GM19395 (cell line): ENCODE data around the gene OGFOD2.
"Not testable (repeated sequence)": the region's sequence is repeated elsewhere in the genome, so short reads cannot be mapped to it uniquely, and the experiment has no call there.

Experiments
- ATAC-seq: cut with Tn5 transposase; IDR thresholded peaks from one replicate; pipeline ENCODE4 v1.9.1; 2021; ENCODE audit warnings: mild to moderate bottlenecking, moderate library complexity; ENCODE audit not compliant: unreplicated experiment

OGFOD2 gene

GRCh38 chr12:122974892-122975789 is at the start of gene OGFOD2:
Gene OGFOD2 (plus strand): TSS chr12:122975244. CDS start chr12:122975252, 8 bp downstream.
- peak; percentile 75 for ATAC-seq

- ATAC-seq = no peak
These were observed 47.2 kb upstream of the OGFOD2 start for GRCh38 chr12:122927756-122928403.

DNA sequence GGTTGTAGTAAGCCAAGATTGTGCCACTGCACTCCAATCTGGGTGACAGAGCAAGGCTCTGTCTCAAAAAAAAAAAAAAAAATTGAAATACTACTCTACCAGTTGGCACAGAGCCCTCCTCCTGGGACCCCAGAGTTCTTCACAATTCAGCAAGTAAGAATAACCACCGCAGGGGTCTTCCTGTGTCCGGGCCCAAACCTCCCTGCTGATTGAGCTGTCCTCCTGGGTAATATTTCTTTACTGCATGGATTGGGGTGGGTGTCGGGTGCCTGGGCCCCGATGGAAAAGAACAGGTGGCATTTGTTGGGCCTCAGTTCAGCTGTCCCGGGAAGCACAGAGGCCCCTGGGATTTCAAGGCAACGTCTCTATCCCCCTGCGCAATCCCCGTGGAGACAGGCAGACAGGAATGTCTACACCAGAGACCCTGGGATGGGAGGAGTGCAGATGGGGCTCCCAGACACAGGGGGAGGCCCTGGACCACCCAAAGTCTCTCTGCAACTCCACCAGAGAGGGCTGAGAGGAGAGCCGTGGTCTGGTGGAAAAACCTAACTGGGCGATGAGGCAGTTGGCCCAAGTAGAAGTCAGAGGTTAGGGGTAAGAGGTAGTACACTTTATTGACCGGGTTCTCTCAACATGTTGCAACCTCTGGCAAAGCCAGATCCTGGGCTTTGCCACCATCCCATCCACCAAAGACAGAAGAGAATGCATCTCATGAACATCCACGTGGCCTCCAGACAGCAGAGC is 46.5 kb upstream of the OGFOD2 start:
- no peak for ATAC-seq

DNA sequence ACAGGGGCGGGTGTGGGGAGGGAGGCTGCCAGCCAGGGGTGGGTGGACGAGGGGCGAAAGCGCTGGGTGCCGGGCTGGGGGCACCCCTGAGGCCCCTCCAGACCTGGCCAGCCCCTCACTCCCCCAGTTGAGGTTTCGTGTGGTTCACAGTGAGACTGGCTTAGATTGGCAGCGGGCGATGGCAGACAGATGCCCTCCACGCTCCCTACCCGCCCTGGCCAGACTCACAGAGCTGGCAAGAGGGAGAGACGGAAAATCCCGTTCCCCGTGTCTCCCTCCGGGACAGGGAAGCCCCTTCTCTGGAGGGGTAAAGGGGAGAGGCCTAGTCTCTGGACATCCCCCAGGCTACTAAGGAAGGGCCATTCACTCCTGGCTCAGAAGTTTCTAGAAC is 45.9 kb upstream of the OGFOD2 start:
- no peak for ATAC-seq

DNA sequence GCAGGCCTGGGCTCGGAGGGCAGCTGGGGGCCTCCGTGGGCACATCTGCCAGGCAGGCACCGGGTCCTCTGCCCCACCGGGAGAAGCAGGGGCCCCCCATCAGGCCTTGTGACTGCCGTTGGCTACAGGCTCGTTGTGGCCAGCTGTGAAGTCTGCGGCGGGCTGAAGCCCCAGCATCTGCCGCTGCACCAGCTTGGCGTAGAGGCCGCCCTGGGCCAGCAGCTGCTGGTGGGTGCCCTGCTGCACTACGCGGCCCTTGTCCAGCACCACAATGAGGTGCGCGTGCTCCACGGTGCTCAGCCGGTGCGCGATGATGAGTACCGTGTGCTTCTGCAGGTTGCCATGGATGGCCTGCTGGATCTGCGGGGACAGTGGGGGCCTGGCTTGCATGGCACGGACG is 45.2 kb upstream of the OGFOD2 start:
- no peak for ATAC-seq

DNA sequence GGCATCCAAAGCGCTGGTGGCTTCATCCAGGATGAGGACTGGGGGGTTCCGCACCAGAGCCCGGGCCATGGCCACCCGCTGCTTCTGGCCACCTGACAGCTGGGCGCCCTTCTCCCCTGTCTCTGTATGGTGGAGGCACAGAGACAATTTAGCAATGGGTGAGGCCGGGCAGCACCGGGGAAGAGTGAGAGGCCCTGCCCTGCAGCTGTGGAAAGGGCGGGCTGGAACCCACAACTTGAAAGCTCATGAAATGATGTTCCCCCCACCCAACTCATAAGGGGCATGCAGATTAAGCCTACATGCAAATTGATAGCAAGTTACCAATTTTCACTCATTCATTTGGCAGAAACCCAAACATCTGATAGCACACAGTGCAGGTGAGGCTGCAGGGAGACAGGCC is 42.8 kb upstream of the OGFOD2 start:
- no peak for ATAC-seq

GRCh38 chr12:122934722-122935121 is 40.3 kb upstream of the OGFOD2 start:
- no peak for ATAC-seq

DNA sequence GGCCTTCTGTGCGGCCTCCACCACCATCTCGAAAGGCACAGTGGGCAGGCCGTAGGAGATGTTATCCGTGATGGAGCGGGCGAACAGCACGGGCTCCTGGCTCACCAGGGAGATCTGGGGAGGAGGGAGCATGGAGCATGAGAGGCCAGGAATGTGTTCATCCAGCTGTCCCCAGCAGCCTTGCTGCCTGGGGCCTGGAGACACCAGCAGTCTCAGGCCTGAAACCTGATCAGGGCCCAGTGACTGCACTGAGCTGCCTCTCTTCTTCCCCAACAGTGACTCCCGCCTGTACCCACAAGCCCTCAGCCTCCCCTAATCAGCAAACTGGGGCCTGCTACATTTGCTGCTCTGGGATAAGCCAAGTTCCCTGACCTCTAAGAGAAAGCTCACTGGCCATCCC is 39.7 kb upstream of the OGFOD2 start:
- ATAC-seq = no peak

- ATAC-seq = no peak
These were observed 37.4 kb upstream of the OGFOD2 start for GRCh38 chr12:122937622-122938091.

- no peak for ATAC-seq
These were observed 35.9 kb upstream of the OGFOD2 start for GRCh38 chr12:122939125-122939524.

DNA sequence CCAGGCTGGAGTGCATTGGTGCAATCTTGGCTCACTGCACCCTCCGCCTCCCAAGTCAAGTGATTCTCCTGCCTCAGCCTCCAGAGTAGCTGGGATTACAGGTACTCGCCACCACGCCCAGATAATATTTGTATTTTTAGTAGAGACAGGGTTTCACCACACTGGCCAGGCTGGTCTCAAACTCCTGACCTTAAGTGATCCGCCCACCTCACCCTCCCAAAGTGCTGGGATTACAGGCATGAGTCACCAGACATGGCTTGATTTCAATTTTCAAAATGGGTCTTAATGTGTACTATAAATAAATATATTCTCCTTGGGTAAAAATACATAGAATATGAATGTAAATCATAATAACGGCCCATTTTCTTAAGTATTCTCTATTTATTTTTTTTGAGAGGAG is 33.7 kb upstream of the OGFOD2 start:
- ATAC-seq = not testable (repeated sequence)

DNA sequence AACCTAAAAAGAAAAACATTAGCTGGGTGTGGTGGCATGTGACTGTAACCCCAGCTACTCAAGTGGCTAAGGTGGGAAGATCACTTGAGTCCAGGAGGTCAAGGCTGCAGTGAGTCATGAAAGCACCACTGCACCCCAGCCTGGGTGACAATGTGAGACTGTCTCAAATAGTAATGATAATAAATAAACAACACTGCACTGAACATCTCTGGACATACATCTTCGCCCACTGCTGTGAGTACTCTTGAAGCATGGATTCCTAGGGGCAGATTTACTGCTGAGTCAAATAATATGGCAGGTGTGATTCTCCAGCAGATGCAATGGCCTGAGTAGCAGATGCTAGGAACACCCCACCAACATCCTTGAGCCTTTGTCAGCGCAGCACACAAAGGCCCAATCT is 32.4 kb upstream of the OGFOD2 start:
- no peak for ATAC-seq

- ATAC-seq = no peak
These were observed 31.8 kb upstream of the OGFOD2 start for GRCh38 chr12:122943196-122943595.

DNA sequence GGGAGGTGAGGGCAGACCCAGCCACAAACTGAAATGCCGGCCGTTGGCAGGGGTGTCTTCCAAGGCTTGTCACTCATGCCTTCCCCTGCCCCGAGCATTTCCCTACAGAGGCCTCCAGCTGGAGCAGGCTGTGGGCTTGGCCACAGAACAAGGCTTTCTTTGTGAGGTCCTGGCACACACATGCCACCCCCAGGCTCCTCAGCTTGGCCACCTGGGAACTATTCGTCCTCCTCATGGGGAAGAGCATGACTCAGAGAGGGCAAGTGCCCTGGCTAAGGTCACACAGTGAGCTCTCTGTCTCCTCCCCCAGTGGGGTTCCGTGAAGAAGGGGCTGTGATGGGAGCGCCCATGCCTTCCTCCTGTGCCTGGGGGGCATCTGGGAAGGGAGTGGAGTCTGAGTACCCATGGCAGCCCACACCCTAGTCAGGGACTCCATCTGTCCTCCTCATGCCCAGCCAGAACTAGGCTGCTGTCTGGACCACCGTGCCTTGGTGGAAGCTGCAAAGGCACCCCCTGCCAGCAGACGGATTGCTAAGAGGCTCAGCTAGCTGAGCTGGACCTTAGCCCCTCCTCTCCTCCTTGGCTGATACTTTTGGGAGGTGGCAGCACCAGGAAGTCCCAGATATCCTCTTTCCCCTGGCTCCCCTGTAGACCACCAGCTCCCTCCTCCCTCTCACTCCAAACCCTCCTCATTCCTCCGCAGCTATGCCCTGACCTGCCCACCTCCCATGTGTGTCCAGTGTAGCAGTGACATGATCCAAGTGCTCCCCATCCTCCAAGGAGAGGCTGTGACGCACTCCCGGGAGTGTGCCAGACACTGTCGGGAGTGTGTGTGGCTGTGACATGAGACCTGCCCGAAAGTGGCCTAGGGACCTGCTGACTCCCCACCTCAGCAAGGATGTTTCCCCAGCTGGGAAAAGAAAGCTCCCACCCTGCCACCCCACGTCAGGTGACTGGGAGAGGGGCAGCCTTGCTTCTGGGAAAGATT is 30.1 kb upstream of the OGFOD2 start:
- ATAC-seq = no peak

GRCh38 chr12:122946690-122947341 is 28.2 kb upstream of the OGFOD2 start:
- peak; percentile 63 for ATAC-seq

DNA sequence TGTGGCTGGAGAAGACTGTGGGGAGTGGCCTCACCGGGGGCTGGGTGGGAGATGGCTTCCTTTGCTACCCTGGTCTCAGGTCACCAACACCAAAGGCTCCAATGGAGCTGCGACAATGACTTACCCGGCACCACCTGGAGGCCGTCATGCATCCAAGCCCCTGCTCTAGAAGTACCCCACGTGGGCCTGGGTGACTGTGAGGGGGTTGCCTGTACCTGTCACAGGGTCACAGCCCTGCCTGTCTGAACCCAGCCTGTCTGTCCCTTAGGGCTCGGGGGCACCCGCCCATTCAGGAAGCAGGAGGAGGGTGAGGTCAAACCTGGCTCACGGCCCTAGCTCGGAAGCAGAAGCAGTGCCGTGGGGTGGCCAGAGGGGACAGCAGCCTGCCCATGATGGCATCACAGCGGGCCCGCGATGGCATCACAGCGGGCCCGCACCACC is 27.7 kb upstream of the OGFOD2 start:
- ATAC-seq = no peak

- no peak for ATAC-seq
These were observed 26.4 kb upstream of the OGFOD2 start for GRCh38 chr12:122948605-122949004.

GRCh38 chr12:122949405-122949804 is 25.6 kb upstream of the OGFOD2 start:
- ATAC-seq = no peak

DNA sequence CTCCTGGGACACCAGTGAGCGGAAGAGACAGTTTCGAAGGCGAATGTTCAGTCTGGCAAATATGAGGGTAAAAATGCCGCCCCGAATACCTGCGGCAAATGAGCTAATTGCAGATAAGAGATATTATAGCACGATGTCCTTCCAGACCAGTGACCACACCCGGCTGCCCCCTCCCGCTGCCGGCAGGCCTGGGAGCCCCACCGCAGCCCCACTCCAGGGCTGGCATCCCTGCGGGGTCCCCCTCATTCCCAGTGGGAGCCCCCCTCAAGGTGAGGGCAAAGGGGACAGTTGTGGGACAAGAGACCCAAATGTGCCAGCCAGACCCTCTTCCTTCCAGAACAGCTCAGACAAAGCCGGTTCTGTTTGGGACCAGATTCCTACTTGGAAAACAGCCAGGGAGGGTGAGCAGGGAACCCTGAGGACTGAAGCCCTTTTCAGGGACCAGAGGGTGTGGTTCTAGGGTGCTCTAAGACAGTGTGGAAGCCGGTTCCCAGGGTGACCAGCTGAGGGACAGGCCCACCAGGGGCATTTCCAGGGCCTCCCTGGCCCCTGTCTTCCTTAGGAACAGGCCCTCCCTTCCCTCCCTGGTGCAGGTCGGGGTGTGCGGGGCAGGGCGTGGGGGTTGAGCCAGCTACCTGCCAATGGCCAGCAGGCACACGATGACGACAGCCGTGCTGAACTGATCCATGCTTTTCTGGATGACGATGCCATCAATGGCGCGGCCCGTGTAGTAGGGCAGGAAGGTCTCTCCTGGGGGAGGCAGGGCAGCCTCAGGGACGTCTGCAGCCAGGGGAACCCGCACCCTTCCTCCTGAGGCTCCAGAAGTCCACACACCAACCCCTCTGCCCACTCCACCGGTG is 25.0 kb upstream of the OGFOD2 start:
- no peak for ATAC-seq
